CD4-positive, alpha-beta T cell treated with Interleukin-6 at 100 ng/mL for 8 hours (primary cell): ENCODE results near the gene TIGD6.
"Not testable (repeated sequence)": the region's sequence is repeated elsewhere in the genome, so short reads cannot be mapped to it uniquely, and the experiment has no call there.

Experiments
- DNase-seq: peaks from one replicate; pipeline ENCODE4 v3.0.0-alpha.2; 2020; ENCODE audit warnings: mixed read lengths, low spot score

TIGD6 gene

DNA sequence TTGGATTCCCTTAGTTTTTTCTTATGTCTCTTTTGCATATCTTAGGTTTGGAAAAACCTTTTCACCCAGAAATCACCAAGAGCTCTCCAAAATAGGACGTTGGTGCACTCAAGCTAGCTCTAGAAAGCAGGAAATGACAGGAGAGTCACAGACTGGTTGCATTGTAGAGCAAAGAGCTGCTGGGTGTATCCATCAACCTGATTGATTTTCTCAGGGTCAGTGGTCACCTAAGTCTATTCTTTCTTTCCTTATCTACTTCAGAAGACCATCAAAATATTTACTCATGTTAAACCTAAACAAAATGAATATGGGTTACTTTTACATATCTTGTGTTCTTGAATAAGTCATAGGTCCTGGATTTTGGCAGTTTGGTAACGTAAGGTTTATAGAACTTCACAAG, 25.0 kb downstream of the TIGD6 start:
- DNase-seq, result no peak

- no peak for DNase-seq
Measured at GRCh38 chr5:149969181-149969930, 31.1 kb downstream of the TIGD6 start.

GRCh38 chr5:149966946-149967345, 33.5 kb downstream of the TIGD6 start:
- DNase-seq, result no peak

DNA sequence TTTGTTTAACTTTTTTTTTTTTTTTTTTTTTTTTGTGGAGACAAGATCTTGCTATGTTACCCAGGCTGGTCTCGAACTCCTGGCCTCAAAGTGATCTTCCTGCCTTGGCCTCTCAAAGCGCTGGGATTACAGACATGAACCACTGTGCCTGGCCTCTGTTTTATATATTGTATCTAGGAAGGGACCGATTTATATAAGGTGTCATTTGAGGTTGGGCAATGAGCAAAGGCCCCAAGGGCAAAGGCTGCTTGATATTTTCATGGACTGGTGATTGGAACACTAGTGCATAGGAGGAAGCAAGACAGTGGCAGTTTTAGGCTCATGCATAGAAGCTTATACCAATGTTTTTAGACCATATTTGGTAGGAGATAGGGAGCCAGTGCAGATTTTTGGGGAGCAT, 36.7 kb downstream of the TIGD6 start:
- no peak for DNase-seq

GRCh38 chr5:149962601-149963300, 37.7 kb downstream of the TIGD6 start:
- DNase-seq, result no peak

GRCh38 chr5:149961957-149962409, 38.5 kb downstream of the TIGD6 start:
- no peak for DNase-seq

- no peak for DNase-seq
Measured at GRCh38 chr5:149961186-149961685, 39.2 kb downstream of the TIGD6 start.

DNA sequence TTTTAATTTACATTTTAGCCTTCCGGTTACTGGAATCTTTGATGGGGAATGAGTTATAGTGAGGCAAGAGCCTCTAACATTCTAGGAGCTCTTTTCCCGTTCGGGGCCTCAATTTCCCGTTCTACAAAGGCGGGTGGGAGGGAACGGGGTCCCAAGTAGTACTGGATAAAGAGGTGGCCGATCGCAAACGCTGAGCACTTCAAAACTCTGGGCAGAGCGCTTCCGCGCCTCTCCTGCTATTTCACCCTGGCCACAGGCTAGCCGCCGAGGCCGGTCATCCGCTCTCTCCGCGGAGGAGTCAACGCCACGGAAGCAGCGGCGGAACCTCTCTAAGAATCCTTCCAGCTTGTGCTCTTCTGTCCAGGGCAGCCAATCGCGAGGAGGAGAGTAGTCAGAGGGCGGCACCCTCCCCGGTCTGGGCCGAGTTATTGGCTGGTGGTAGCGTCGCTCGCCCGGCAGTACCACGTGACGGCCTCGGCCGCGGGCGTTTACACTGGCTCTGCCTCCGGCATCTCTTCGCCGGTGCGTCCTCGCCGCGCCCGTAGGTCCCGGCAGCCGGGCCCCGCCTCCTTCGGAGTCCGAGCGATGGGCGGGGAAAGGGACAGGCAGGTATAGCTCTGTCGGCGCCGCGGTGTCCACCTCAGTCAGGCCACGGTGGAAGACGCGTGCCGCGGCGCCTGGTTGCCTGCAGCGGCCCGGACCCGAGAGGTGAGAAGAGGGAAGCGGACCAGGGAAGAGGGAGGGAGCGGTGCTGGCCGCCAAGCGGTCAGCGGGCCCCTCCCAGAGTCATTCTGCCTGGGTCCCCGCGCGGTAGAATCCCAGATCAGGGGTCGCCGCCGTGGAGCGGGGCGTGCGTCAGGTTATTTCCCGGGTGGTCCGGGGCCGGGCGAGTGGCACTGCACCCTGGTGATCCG, 39.9 kb downstream of the TIGD6 start, which contains the start of gene SLC26A2:
Gene SLC26A2, plus strand, starts transcription at position 487 of the 914 bp plus-strand sequence. CDS start 16,895 bp downstream, outside the sequence.
- DNase-seq, result peak; percentile 94

GRCh38 chr5:149959406-149960236, 40.8 kb downstream of the TIGD6 start:
- peak; percentile 40 for DNase-seq

- DNase-seq, result no peak
Measured at GRCh38 chr5:149957855-149958254, 42.6 kb downstream of the TIGD6 start.

GRCh38 chr5:149956685-149957084, 43.8 kb downstream of the TIGD6 start:
- no peak for DNase-seq

DNA sequence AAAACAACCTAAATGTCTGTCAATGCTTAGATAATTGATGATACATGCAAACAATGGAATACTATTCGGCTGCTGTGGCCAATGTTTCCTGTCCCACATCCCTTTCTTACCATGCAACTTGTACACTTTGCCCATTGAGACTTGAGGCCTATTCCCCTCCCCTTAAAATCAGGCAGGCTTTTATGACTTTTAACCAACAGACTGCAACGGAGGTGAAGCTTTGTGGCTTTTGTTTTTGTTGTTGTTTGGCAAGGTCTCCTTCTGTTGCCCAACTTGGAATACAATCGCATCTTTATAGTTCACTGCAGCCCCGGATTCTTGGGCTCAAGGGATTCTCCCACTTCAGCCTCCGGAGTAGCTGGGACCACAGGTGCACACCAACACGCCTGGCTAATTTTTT, 45.7 kb downstream of the TIGD6 start:
- no peak for DNase-seq

- no peak for DNase-seq
Measured at GRCh38 chr5:149953436-149954121, 46.9 kb downstream of the TIGD6 start.

- DNase-seq, result no peak
Measured at GRCh38 chr5:149951138-149951749, 49.2 kb downstream of the TIGD6 start.

DNA sequence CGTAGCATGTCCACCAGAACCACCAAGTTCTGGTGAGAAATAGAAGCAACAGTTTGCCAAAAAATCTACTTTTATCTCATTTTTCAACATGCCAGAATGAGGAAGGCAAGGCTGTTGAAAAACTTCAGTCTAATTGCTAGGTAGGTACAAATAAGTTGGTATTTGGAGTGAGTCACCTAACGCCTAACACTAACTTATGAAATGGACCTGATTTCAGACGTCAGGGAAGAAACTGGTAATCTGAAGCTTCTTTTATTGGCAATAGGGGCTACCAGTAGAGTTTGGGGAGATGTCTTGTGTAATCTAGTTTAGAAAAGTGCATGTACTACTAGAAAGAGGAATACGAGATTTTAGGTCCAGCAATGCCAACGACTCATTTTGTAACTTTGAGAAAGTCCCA, 51.5 kb downstream of the TIGD6 start:
- DNase-seq, result no peak

GRCh38 chr5:149946118-149946517, 54.3 kb downstream of the TIGD6 start:
- no peak for DNase-seq

DNA sequence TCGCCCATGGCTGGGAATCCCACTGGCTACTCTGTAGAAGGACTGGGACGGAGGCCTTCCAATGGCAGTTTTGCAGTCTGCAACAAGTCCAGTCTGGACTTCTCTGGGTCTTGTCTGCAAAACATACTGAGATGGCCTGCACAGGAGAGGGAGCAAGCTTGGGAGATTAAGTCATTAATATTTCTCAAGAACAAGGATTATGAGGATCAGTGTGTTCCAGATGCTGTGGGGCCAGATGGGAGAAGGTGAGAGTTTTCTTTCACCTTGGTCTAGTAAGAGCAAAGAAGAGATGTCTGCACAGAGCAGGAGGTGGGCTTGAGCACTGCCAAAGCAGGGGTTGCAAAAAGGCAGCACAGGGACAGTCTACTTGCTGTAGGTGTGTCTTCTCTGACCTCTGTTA, 55.8 kb downstream of the TIGD6 start, which contains the start of gene PDE6A:
Gene PDE6A, minus strand, starts transcription at position 128 of the 400 bp plus-strand sequence. Its CDS starts 120 bp downstream, at position 8.
- DNase-seq, result no peak

- not testable (repeated sequence) for DNase-seq
Measured at GRCh38 chr5:149943177-149943949, 57.1 kb downstream of the TIGD6 start.
